HG02885 (cell line): ENCODE data around the gene AKT2.
"Not testable (repeated sequence)": the region's sequence is repeated elsewhere in the genome, so short reads cannot be mapped to it uniquely, and the experiment has no call there.

Experiments
- ATAC-seq: cut with Tn5 transposase; IDR thresholded peaks from one replicate; pipeline ENCODE4 v1.9.1; 2021; ENCODE audit warnings: mild to moderate bottlenecking; ENCODE audit not compliant: unreplicated experiment, poor library complexity

AKT2 gene

GRCh38 chr19:40284501-40285352 lies at the start of gene AKT2:
AKT2 (minus strand) TSS chr19:40285345; CDS start chr19:40265267, 20,078 bp downstream.
- peak; percentile 31 for ATAC-seq

- not testable (repeated sequence) for ATAC-seq
Observed at GRCh38 chr19:40333083-40333482, 47.9 kb upstream of the AKT2 start.

DNA sequence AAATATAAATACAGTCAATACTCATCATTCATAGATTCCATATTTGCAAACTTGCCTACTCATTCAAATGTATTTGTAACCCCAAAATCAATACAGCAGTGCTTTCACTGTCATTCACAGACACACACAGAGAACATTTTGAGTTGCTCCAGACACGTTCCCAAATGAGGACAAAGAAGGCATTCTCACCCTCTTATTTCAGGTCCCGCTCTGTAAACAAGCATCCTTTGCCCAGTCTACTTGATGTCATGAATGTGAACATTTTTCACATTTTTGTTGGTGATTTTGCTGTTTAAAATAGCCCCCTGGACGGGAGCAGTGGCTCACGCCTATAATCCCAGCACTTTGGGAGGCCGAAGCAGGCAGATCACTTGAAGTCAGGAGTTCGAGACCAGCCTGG lies 47.5 kb upstream of the AKT2 start:
- no peak for ATAC-seq

GRCh38 chr19:40331052-40331451 lies 45.9 kb upstream of the AKT2 start:
- no peak for ATAC-seq

DNA sequence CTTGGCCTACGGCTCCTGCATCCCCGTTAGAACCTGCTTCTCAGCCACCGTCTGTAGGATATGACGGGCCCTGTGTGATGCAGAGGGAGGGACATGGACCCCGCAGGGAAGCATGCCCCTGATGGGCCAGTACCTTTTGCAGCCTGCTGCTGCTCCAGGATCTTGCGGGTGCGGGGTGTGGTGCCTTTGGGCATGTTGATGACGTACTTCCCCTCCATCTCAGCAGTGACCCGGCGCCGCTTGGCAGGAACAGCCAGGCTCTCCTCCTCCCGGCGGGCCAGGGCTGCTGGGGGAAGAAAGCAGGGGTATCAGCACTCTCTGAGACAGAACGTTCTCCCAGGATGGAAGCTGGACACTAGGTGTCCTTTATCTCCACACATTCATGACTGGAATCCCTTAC lies 41.1 kb upstream of the AKT2 start:
- no peak for ATAC-seq

DNA sequence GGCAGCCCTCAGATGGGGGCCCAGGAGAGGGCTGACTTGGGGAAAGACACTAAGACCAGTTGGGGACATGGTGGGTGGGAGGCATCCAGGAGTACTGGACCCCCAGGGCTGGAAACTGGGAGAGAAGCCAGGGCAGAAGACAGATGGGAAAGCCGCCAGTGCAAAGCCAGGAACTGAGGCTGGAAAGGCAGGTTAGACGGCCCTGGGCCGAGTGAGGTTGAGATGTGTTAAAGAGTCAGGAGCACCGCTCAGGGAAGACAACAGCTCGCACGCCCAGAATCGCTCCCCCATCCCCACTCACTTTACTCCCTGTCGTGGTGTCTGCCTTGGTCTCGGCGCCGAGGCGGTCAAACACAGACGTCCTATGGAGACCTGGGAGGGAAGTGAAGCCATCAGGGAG lies 38.6 kb upstream of the AKT2 start:
- no peak for ATAC-seq

DNA sequence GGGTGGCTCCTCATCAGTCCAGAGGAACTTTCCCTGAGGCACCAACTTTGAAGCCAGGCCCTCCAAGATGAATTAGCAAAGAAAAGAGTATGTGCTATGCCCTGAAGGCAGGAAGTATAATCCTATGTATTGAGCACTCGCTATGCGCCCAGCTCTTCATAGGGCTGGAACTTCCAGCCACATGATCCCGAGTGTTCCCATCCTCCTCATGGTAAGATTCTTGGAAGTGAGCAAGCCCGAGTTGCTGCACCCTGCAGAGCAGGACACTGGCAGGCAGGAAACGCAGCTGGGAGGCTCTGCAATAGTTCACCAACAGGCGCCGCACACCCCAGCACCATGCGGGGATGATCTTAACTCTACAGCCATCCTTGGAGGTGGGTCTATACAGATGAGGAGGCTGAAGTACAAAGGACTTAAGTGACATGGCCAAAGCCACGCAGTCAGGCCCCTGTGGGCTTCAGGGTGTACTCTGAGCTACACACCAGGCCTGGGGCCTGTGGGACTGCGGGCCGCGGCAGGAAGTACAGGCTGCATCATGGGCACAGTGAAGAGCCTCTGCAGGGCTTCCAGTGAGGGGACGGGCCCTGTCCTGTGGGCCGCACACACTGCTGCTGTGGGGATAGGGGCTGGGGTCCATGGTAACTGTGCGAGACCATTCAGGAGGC lies 37.9 kb upstream of the AKT2 start:
- no peak for ATAC-seq

DNA sequence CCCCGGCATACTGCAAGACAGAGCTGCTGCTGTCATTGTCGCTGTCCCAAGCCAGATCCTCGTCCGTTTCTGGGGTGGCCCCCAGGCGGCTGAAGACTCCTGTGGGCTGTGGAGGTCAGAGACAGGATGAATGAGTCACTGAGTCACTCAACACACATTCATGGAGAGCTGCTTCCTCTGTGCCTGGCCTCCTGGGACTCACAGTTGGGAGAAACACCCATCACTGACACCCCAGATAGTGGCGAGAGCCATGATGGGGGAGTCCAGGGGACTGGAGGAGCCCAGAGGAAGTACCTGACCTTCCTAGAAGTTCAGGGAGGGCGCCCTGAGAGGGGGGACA lies 37.1 kb upstream of the AKT2 start:
- no peak for ATAC-seq

DNA sequence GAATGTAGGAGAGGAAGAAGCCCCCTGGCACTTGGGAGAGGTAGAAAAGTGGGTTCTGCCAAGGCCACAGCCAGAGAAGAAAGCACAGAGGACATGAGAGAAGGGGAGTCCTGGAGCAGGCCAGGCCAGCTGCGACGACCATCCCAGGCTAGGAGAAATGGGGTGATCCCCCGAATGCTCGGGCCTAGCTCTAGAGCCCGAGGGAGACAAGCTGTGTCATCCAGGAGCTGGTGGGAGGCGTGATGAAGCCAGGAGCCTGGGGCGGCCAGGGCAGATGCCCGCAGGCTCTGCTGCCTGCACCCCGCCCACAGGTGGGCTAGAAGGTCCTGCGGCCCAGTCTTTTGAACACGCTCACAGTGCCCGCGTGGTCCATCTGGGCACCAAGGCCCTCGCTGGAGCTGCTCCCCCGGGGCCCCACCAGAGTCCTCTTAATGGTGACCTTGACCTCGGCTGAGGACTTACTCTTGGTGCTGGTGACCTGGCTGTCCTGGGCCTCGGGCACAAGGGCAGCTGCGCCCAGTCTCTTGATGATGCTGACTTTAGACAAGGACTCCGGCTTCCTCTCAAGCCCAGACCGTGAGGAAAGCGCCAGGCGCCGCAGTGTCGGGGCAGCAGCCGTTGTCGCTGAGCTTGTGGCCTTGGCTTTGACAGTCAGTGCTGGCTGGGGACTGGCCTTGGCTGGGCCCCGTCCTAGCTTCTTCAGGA lies 36.6 kb upstream of the AKT2 start:
- no peak for ATAC-seq

DNA sequence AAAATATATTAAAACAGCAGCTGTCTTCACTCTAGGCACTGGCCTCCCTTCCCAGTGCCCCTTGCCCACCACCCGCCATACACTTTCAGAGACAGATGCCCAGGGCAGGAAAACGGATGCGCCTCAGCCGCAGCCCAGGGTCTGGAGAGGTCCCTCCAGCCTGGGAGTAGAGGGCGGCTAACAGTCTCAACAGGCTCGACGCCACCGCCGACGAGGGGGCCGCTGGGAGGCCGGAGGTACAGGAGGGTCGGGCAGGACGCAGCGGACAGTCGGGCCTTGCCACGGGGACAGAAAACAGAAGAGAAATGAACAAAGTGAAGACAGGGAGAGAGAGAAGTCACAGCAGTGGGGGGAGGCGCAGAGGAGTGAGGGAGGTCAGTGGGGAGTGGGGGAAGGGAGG lies 35.9 kb upstream of the AKT2 start:
- no peak for ATAC-seq

DNA sequence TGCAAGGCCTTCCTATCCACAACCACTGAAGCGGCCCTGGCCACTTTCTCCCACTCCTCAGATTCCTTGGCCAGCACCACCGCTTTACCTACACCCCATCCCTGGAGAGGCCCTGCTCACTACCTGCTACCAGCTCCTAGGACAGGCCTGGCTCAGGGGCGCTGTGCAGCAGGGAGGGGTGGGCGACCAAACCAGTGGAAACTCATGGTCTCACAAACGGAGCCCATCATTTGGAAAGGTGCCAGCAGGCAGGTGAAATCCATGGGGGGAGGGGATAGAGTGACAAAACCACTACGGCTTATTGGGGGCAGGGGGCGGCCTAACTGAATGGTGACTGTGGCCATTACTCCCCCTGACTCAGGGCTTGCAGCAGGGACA lies 35.4 kb upstream of the AKT2 start:
- no peak for ATAC-seq

DNA sequence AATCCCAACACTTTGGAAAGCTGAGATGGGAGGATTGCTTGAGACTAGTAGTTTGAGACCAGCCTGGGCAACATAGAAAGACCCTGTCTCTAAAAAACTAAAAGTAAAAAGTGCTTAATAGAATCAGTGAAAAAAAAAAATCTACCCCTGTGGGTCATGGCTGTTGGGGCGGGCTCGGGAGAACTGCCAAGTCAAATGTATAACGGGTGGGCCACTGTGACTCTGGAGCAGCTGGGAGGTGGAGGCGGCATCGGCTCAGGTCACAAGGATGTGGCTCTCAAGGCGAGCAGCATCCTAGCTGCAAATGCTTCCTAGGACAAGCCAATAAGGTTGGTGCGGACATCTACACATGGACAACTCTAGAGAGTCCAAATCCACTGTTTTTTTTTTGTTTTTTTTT lies 32.2 kb upstream of the AKT2 start:
- no peak for ATAC-seq

DNA sequence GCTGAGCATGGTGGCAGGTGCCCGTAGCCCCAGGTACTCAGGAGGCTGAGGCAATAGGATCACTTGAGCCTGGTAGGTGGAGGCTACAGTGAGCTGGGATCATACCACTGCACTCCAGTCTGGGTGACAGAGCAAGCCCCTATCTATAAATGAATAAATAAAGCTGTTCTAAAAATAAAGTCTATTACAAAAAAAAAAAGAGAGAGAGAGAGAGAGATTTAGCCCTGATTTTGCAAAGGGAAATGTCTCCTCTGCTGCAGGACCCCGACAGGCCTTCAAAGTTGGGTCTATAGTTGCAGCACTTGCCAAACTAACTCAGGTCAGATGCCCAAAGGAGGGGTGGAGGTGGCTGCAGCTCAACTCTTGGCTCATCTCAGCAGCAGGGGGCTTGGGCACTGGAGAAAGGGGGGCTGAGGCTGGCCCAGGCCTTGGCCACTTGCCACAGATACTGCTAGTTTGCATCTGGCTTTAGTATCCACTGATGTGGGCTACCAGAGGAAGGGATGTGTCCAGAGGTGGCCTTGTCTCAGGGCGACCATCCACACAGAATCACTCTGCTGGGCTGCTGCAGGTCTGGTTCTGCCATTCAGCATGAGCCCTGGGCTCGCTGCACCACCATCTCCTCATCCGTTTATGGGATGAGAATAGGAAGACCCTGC lies 30.8 kb upstream of the AKT2 start:
- ATAC-seq, result no peak

DNA sequence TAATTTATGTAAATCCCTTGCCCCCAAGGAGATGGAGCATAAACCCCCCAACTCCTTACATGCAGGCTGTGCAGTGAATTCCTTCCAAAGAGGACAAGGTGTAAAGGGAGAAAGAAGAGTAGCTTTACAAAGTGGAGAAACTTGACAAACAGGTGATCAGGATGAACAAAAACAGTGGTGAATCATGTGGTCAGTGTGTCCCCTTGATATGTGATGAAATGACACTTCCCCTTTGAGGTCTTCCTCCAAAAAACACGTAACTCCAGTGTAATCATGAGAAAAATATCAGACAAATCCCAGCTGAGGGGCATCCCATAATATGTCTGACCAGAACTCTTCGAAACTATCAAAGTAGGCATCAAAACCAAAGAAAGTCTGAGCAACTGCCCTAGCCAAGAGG lies 29.5 kb upstream of the AKT2 start:
- ATAC-seq, result no peak

GRCh38 chr19:40313229-40313983 lies 28.3 kb upstream of the AKT2 start:
- no peak for ATAC-seq

- ATAC-seq, result no peak
Observed at GRCh38 chr19:40312533-40312932, 27.4 kb upstream of the AKT2 start.

DNA sequence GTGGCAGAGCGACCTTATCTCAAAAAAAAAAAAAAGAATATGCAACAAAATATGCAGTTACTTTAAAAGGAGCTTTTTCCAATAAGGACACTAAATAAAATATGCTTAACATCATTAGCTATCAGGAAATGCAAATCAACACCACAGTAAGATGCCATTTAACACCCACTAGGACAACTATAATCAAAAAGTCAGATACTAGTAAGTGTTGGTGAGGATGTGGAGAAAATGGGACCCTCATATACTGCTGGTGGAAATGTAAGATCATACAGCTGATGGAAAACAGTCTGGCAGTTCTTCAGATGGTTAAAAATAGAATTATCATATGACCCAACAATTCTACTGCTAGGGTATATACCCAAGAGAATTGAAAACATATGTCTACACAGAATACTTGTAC lies 24.5 kb upstream of the AKT2 start:
- no peak for ATAC-seq

DNA sequence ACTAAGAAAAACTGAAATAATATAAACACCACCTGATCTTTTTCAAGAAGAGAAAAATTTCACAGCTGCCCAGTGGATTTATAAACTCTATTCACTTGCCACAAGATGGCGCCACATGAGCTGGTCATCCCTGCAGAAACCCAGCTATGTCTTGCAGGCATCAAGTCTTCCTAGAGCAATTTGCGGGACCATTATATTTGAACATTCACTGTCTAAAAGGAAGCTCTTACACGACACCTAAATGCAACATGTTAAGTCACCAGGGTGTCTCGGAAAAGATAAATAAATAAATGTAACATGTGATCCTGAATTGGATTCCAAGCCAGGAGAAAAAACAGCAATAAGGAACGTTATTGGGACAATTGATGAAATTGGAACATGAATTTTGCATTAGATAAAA lies 20.3 kb upstream of the AKT2 start:
- ATAC-seq, result no peak

DNA sequence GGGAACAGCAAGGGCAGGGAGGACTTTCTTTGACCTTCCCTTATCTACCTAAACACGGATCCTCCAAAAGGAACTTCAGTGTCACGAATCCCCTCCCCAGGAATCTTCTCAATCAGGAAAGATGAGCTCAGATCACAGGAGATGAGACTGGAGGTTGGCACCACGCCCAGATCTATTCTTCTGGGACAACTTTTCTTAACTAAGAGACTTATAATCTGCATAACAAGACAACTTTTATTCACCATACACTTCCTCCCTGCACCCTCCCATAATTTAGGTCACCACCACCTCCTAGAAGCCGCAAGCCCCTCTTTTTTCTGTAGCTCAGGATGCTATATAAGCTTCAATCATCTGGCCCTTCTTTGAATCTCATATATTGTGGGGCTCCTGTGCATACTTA lies 19.2 kb upstream of the AKT2 start:
- no peak for ATAC-seq

- no peak for ATAC-seq
Observed at GRCh38 chr19:40303765-40304164, 18.6 kb upstream of the AKT2 start.
